Natural killer cell (primary cell): ENCODE measurements around the gene GREB1. TPM values are rescaled to one million over a fixed set of nuclear protein-coding genes. Genes with fewer than 3 reads are reported as not detected.

Experiments
- ATAC-seq, 3 donors: fragments of 150-1000 bp in 2 of 3; fragments of 200-7000 bp in 1 of 3; cut with Tn5 transposase; 1 replicate in 1 of 3; 2 replicates in 2 of 3; pipeline ENCODE4 v1.10.0; 2021; ENCODE audit warnings: mild to moderate bottlenecking in 2 of 3, moderate library complexity in 2 of 3
- DNase-seq, 2 donors: peaks; one replicate each; pipeline versions ENCODE4 v3.0.0 to v3.0.0-alpha.2; 2013 to 2021; ENCODE audit warnings: mixed read lengths in 1 of 2
- H3K27ac ChIP-seq: one replicate; pipeline ENCODE4 v1.5.1; 2013; ENCODE audit warnings: mild to moderate bottlenecking, low read length
- H3K27me3 ChIP-seq: one replicate; pipeline ENCODE4 v1.6.1; 2013; ENCODE audit warnings: low read length; ENCODE audit not compliant: control insufficient read depth, insufficient read depth
- H3K36me3 ChIP-seq: one replicate; pipeline ENCODE4 v1.6.1; 2013; ENCODE audit warnings: low read length; ENCODE audit not compliant: control insufficient read depth, insufficient read depth
- H3K4me1 ChIP-seq: one replicate; pipeline ENCODE4 v1.6.1; 2013; ENCODE audit warnings: low read length; ENCODE audit not compliant: control insufficient read depth, insufficient read depth
- H3K4me3 ChIP-seq: one replicate; pipeline ENCODE4 v1.5.1; 2013; ENCODE audit warnings: low read length
- H3K9me3 ChIP-seq: one replicate; pipeline ENCODE4 v1.6.1; 2013; ENCODE audit warnings: low read length; ENCODE audit not compliant: control insufficient read depth, insufficient read depth
- H3K27ac Mint-ChIP-seq, 2 donors: one replicate each; pipeline ENCODE4 v1.8.0; 2022; ENCODE audit warnings: mild to moderate bottlenecking in 2 of 2, mixed read lengths in 2 of 2, moderate library complexity in 1 of 2
- H3K27me3 Mint-ChIP-seq, 2 donors: one replicate each; pipeline ENCODE4 v1.8.0; 2022; ENCODE audit warnings: low read depth in 2 of 2, mixed read lengths in 2 of 2
- H3K36me3 Mint-ChIP-seq: one replicate; pipeline ENCODE4 v1.8.0; 2022; ENCODE audit warnings: mixed read lengths
- H3K4me1 Mint-ChIP-seq, 2 donors: one replicate each; pipeline ENCODE4 v1.8.0; 2022; ENCODE audit warnings: mixed read lengths in 2 of 2
- H3K4me3 Mint-ChIP-seq: one replicate; pipeline ENCODE4 v1.8.0; 2022; ENCODE audit warnings: mild to moderate bottlenecking, moderate library complexity, mixed read lengths
- H3K9me3 Mint-ChIP-seq, 2 donors: one replicate each; pipeline ENCODE4 v1.8.0; 2022; ENCODE audit warnings: mixed read lengths in 2 of 2
- WGBS: methylation state at CpG from one replicate; pipeline ENCODE4 v1.1.7; 2013; ENCODE audit warnings: missing lambda C conversion rate; ENCODE audit not compliant: insufficient coverage; 5-methylcytosine and 5-hydroxymethylcytosine counted together
- intact Hi-C: fragments of 100-400 bp; cut with micrococcal nuclease; formaldehyde crosslinking; loops from one replicate; pipeline ENCODE4 v1.14.2; 2022
- total RNA-seq, 4 donors: library from RNA; stranded (reverse); fragments of 120-200 nt in 1 of 4; gene quantifications; one replicate each; pipeline versions ENCODE4 v1.2.3 to v1.2.4, GENCODE V29; 2013 to 2022
- TF ChIP-seq, protein P1 (sequence below): fragments of 200-600 bp; IDR thresholded peaks from one replicate; pipeline ENCODE4 v1.8.0; 2022; ENCODE audit warnings: antibody characterized with exemption

GREB1 gene
- total RNA-seq, 3 donors from 2014 or later (not counting 1 experiment from before 2014, with no cell fraction given), result 0.85 to 2.5 (median 2.4) TPM

GRCh38 chr2:11582862-11583752 is 49.3 kb downstream of the GREB1 start:
- H3K4me1 Mint-ChIP-seq, result peaks cover 0 to 6% of the 10 kb centered on the region in 2 donors

DNA sequence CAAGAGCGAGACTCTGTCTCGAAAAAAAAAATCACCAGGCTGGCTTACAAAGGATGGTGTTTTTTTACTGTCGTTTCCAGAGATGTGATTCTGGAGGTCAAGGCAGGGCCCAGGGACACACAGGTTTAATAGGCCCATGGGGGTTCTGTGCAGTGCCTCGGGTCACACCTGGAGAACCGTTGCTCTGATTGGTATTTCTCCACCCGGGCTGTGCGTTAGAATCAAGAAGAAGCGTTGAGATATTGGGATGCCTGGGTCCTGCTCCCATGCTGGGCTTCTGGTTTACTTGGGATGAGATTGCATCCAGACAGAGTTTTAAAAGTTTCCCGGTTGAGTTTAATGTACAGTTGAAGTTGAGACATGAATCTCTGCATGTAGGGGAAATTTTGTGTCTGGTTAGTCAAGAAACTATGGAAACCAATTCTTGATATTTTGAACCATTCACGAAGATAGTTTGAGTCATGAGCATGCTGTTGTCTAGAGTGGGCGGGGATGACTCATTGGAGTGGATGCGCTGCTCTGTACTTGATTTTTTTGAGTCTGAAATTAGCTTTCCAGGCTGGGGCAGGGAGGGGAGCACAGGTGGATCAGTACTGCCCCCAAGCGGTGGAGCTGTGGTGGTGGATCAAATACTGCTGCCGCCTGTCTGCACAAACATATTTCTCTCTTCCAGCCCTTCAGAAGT is 50.1 kb downstream of the GREB1 start:
- Mint-ChIP-seq H3K27me3 (peaks cover 0 to 5% of the 10 kb centered on the region in 2 donors), H3K4me3 (no peak overlapping the region), H3K9me3 (no peaks in the 10 kb centered on the region), H3K36me3 (no peaks in the 10 kb centered on the region), H3K4me1 (peaks cover 0 to 6% of the 10 kb centered on the region in 2 donors), H3K27ac (no peak overlapping the region)
- H3K36me3 ChIP-seq, result no peaks in the 10 kb centered on the region
- H3K27me3 ChIP-seq, result no peaks in the 10 kb centered on the region
- H3K4me1 ChIP-seq, result no peaks in the 10 kb centered on the region
- DNase-seq (peak; percentile 27 to 68), ATAC-seq (peak; percentile 65 to 76 (median 74))
- 62% methylated on average over 12 of the region's 14 CpGs for WGBS
- TF ChIP-seq, protein P1, sequence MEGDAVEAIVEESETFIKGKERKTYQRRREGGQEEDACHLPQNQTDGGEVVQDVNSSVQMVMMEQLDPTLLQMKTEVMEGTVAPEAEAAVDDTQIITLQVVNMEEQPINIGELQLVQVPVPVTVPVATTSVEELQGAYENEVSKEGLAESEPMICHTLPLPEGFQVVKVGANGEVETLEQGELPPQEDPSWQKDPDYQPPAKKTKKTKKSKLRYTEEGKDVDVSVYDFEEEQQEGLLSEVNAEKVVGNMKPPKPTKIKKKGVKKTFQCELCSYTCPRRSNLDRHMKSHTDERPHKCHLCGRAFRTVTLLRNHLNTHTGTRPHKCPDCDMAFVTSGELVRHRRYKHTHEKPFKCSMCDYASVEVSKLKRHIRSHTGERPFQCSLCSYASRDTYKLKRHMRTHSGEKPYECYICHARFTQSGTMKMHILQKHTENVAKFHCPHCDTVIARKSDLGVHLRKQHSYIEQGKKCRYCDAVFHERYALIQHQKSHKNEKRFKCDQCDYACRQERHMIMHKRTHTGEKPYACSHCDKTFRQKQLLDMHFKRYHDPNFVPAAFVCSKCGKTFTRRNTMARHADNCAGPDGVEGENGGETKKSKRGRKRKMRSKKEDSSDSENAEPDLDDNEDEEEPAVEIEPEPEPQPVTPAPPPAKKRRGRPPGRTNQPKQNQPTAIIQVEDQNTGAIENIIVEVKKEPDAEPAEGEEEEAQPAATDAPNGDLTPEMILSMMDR, result peak; percentile 56
- intact Hi-C loops, result loop anchor here (2.0 to 10.0 kb wide), 2 partner anchors 105 to 349 kb away; no protein-coding TSS in a partner anchor
- no peaks in the 10 kb centered on the region for H3K9me3 ChIP-seq
- H3K27ac ChIP-seq, result no peak overlapping the region
- H3K4me3 ChIP-seq, result no peak overlapping the region

More at GRCh38 chr2:11582862-11583752, 49.3 kb downstream of the GREB1 start:
- Histone ChIP-seq H3K27me3 (no peaks in the 10 kb centered on the region), H3K36me3 (no peaks in the 10 kb centered on the region), H3K9me3 (no peaks in the 10 kb centered on the region), H3K27ac (no peak overlapping the region), H3K4me3 (no peak overlapping the region), H3K4me1 (no peaks in the 10 kb centered on the region)
- WGBS, result 47% methylated on average over 19 of the region's 19 CpGs
- Mint-ChIP-seq H3K27me3 (peaks cover 0 to 5% of the 10 kb centered on the region in 2 donors), H3K27ac (no peak overlapping the region), H3K36me3 (no peaks in the 10 kb centered on the region), H3K4me3 (no peak overlapping the region), H3K9me3 (no peaks in the 10 kb centered on the region)
- intact Hi-C loops, result loop anchor here (1.0 to 10.0 kb wide), 3 partner anchors 104 to 451 kb away; no protein-coding TSS in a partner anchor
- ATAC-seq (peak; percentile 39 to 58 (median 46)), DNase-seq (peak; percentile 24 to 66)
- TF ChIP-seq, protein P1, result peak; percentile 71

GRCh38 chr2:11584525-11585056 is 50.7 kb downstream of the GREB1 start:
- 90% methylated on average over 16 of the region's 18 CpGs for WGBS
- H3K27ac Mint-ChIP-seq, result no peak overlapping the region
- H3K4me1 Mint-ChIP-seq, result peaks cover 0 to 6% of the 10 kb centered on the region in 2 donors
- Histone ChIP-seq H3K4me3 (no peak overlapping the region), H3K36me3 (no peaks in the 10 kb centered on the region), H3K27me3 (no peaks in the 10 kb centered on the region), H3K4me1 (no peaks in the 10 kb centered on the region), H3K9me3 (no peaks in the 10 kb centered on the region), H3K27ac (no peak overlapping the region)
- H3K4me3 Mint-ChIP-seq, result no peak overlapping the region
- H3K27me3 Mint-ChIP-seq, result peaks cover 0 to 5% of the 10 kb centered on the region in 2 donors
- no peaks in the 10 kb centered on the region for H3K9me3 Mint-ChIP-seq
- TF ChIP-seq, protein P1, result peak; percentile 3
- H3K36me3 Mint-ChIP-seq, result no peaks in the 10 kb centered on the region
- ATAC-seq (no peak), DNase-seq (no peak)
- intact Hi-C loops, result loop anchor here (10.0 kb wide), 1 partner anchor 350 kb away; no protein-coding TSS in a partner anchor
